Stimulated activated CD8-positive, alpha-beta memory T cell treated with anti-CD3 and anti-CD28 coated beads, Interleukin-12 subunit alpha, Interleukin-12 subunit beta, amount 100 ng/mL, for 4 hours (primary cell): Measurements from ENCODE around the gene FGF4.

Experiments
- DNase-seq: peaks from one replicate; pipeline ENCODE4 v3.0.0-alpha.2; 2020; ENCODE audit warnings: low read depth

The FGF4 gene

DNA sequence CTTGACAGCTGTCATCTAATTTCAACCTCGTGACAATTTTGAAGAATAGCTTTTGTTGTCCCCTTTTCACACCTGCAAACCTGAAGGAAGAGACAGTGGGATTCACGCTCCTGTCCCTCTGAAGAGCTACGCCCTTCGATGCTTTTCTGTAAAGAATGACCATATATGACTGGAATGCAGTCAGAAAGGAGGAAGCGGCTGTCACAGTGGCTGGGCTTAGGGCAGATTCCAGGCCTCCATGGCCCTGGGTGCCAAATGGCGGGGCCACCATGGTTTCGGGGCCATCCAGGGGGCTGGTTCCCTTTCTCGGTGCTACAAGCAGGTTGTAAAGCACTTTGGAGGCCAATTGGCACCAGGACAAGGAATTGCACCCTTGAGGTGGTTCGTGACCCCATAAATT is 49.1 kb downstream of the FGF4 start:
- DNase-seq = no peak

GRCh38 chr11:69721745-69722144 is 53.4 kb downstream of the FGF4 start:
- no peak for DNase-seq

DNA sequence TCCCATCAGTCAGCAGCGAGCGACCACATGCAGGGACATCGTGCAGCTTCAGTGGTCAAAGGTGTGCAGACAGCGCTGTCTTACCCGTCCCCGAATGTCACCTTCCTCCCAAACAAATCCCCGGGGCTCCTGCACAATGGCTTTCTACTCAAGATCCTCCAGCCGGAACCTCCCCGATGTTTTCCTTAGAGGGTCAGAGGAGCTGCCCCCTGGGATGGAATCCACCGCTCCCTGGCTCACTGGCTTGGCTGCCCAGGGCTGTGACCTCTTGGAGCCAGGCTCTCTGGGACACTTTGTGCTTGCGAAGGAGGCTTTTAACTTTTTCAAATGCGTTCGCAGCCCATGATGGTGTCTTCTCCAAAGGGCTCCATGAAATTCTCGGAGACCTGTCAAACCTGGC is 54.0 kb downstream of the FGF4 start:
- no peak for DNase-seq
